Neural progenitor cell (in vitro differentiated cells): Measurements from ENCODE around the gene PAPPA2.

Source experiments
- CTCF ChIP-seq: fragments of 200-600 bp; sonication (generic); IDR thresholded peaks from 2 replicates; pipeline ENCODE4 v1.5.1; 2017; ENCODE audit warnings: antibody characterized with exemption, mild to moderate bottlenecking
- EZH2 ChIP-seq: fragments of 200-600 bp; sonication (generic); IDR thresholded peaks from 2 replicates; pipeline ENCODE4 v1.6.1; 2017; ENCODE audit warnings: antibody characterized with exemption, mild to moderate bottlenecking, moderate library complexity
- EZH2phosphoT487 ChIP-seq: fragments of 200-600 bp; sonication (generic); IDR thresholded peaks from 2 replicates; pipeline ENCODE4 v1.6.1; 2017; ENCODE audit warnings: antibody characterized with exemption

- TF ChIP-seq EZH2 (no peak), CTCF (peak; percentile 25), EZH2phosphoT487 (no peak)
Measured at GRCh38 chr1:176745945-176746344, 283.0 kb downstream of the PAPPA2 start.
